HG03565 (cell line): ENCODE results near the gene MOB2.

Source experiments
- ATAC-seq: cut with Tn5 transposase; IDR thresholded peaks from one replicate; pipeline ENCODE4 v1.9.1; 2021; ENCODE audit warnings: mild to moderate bottlenecking, moderate library complexity; ENCODE audit not compliant: unreplicated experiment

The MOB2 gene

DNA sequence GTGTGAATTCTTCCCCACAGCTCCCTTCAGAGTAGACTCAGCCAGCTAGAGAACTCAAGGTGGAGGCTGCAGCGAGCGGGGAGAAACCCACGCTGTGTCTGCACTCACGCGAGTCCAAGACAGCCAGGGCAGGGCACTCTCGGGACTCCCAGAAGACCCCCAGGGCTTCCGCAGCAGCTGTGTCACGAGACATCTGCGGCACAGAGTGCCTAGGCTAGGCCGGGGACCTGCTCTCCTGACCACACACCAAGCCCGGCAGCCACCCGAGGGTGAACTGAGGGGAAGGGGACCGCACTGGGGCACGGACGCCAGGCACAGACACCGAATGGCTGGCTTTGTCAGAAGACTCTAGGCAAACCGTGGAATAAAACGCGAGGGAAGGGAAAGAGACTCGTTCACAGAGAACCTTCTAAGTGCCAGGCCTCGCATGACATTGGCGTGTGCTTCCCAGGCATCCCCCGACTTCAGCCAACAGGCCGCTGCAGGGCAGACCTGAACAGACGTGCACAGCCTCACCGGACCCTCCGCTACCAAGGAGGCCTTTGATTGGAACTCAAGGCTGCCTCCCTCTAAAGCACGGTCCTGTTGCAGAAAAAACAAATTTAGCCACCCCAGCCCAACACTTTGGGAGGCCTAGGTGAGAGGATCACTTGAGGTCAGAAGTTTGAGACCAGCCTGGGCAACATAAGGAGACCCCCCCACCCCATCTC is 18.2 kb upstream of the MOB2 start:
- ATAC-seq, result no peak

- ATAC-seq, result no peak
These were observed 17.6 kb upstream of the MOB2 start for GRCh38 chr11:1504138-1504537.

DNA sequence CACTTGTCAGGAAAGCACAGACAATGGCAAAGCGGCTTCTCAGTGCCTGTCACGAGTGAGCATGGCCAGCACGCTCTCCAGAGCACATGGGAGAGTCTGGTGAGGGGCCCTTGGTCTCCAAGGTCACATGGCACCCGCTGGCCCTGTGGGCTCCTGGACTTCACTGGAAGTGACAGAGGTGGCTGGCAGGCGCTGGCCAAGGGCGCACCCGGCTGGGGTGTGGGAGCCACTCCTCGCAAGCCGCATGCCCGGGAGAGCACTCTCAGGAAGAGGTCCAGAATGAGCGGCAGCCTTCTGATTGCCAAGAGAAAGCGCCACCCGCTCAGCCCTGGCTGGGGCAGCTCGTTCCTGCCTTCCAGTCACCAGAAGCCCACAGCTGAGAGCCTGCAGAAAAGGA is 17.1 kb upstream of the MOB2 start:
- no peak for ATAC-seq

GRCh38 chr11:1502954-1503707 is 16.6 kb upstream of the MOB2 start:
- ATAC-seq, result no peak

DNA sequence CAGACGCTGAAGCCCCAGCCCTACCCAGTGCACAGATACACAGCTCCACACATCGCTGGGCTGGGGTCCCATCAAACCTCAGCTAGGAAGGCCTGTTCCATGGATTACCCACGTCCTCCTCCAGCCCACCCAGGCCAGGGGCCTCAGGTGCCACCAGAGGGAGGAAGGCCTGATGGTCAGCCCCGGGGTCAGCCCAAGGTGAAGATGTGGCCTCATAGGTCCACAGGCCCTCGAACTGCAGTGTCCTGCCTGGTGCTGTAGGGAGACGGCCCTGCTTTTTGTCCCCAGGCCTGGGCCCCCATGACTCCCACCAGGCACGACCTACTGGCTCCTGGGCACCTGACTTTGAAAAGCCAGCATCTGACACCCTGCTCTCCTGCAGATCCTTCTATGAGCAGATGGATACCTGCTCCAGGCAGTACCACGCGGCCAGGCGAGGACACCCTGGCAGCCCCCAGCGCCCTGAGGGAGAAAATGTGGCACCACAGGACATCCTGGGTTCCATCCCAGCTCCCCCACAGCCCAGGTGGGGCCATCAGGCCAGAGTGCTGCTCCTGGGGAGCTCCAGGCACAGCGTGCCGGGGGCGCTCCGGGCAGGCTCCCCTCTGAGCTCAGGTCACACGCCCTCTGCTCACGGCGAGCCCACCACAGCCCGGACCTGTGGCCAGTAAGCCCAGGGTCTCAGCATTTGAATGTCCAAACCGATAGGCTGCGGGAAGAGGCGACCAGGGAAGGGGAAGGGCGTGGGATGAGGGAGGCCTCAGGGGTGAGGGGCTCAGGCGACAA is 15.8 kb upstream of the MOB2 start:
- no peak for ATAC-seq

DNA sequence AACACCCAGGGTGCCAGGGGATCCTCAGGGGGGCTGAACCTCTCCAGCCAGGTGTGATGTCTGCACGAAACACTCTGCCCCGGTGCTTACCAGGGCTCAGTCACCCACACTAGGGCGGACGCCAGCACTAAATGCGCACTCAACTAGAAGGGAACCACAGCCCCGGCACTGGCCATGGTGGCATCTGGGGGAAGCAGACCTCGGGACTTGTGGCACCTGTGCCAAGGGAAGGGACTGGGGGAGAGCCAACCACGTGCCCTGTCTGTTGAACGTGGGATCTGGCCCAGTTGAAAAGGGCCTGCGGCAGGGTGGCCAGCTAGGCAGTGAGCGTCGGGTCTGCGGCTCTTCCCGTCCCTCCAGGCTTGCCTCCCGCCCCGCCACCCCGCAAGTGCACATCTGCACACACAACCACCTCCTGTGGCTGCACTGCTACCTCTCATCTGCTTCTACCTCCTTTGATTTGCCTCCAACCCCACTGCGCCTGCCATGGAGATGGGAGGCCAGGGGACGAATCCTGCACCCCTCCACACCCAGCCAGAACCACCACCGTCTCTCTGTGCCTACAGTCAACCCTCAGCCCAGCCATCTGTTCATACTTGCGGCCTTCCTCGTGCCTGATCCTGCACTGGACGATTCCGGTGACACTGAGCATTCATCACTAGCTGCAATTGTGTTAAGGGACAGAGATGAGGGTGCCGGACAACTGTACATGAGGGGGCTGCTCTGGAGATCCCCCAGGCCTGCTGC is 15.0 kb upstream of the MOB2 start:
- no peak for ATAC-seq

DNA sequence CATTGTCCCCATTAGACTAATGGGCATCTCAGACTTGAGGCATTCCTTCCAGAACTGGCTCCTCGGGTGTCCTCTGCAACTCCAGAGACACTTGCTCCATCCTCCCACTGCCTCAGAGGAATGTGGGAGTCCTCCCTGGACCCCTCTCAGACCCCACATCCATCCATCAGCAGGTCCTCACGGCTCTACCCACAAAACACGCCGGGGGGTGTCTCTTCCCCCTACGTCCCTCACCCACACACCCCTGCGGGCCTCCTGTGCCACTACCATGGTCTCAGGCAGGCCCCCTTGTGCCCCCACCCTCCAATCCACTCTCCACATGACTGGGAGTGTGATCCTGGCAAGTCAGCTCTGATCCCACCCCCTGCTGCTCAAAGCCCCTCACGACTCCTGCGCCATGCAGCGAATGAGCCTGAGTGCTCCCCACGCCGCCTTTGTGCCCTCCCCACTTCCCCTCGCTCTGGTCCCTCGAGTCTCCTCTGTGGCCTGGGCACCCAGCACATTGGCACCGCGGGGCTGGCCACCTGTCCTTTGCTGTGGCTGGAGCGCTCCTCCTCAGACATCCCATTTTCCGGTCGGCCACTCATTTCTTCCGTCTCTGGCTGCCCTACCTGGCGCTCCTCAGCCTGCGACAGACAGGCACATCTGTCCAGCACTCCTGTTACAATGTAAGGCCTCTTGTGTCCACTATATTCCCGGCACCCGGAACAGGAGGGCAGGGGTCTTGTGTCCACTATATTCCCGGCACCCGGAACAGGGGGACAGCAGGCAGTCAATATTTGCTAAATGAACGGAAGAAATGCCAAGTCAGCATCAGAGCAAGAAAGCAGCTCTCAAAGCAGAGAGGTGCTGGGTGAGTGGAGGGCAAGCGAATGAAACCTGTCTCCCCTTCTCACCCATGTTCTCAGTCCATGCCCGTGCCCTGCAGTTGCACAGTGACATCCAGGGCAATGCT is 14.2 kb upstream of the MOB2 start:
- ATAC-seq, result no peak

DNA sequence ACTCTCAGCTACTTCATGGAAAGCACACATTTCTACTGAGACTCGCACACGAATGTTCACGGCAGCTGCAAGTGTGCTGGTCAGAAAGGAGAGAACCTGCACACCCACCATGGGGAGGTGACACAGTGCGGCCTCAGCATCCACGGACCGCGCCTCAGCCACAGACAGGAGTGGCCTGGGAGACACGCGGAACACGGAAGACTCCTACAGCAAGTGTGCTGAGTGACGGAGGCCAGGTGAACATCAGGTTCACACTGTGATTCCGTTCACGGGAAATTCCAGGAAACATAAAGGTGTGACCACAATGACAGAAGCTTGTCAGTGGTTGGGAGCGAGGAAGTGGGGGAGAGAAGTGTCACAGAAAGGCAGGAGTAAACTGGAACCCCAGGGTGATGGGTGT is 13.3 kb upstream of the MOB2 start:
- ATAC-seq, result no peak

DNA sequence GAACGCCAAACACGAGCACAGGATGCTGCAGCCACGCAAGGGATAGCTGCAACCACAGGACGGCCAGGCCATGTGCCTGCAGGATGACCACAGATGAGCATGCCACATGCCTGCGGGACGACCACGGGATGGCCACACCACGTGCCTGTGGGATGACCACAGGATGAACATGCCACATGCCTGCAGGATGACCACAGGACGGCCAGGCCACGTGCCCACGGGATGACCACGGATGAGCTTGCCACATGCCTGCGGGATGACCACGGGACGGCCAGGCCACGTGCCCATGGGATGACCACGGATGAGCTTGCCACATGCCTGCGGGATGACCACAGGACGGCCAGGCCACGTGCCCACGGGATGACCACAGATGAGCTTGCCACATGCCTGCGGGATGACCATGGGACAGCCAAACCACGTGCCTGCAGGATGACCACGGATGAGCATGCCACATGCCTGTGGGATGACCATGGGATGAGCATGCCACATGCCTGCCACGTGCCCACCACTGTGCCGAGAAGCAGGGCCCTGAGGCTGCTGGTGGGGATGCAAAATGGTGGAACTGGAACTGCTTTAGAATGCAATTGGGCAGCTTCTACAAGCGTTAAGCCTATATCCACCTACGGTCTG is 12.8 kb upstream of the MOB2 start:
- no peak for ATAC-seq

GRCh38 chr11:1498262-1498661 is 11.7 kb upstream of the MOB2 start:
- ATAC-seq, result no peak

GRCh38 chr11:1497600-1497999 is 11.0 kb upstream of the MOB2 start:
- ATAC-seq, result no peak

- no peak for ATAC-seq
These were observed 10.1 kb upstream of the MOB2 start for GRCh38 chr11:1496761-1497095.

DNA sequence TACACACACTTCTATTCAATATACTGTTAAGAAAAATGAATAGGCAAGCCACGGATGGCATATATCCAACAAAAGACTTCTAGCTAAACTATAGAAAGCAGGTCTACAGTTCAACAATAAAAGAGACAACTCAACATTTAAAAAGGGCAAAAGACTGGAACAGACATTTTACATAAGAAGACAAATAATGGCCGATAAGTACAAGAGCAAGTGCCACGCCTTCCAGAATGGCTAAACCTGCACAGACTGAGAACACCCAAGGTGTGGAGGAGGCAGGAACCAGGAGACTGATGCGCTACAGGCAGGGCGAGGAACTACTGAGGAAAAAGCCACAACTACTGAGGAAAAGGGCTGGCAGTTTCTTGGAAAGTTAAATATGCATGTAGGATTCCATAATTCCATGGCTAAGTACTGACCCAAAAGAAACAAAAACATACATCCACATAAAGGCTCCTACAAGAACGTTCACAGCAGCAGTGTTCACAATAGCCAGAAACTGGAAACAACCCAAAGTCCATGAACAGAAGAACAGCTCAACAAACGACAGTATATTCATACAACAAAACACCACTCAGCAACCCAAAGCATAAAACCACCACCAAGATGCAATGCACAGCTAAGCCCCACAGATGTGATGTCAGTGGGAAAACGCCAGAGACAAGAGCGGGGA is 9.6 kb upstream of the MOB2 start:
- no peak for ATAC-seq

DNA sequence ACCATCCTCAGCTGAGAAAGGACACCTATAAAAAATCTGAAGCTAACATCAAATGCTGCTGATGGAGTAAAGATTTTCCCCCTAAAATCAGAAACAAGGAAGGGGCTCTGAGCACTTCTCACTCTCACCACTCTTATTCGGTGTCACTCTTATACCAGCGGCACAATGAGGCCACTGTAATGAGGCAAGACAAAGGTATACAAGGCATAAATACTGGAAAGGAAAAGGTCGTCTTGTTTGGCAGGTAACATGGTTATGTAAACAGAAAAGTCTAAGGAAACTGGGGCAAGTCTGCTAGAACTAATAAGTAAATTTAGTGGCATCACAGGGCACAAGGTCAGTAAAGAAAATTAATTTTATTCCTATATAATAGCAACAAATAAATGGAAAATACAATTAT is 8.1 kb upstream of the MOB2 start:
- no peak for ATAC-seq

DNA sequence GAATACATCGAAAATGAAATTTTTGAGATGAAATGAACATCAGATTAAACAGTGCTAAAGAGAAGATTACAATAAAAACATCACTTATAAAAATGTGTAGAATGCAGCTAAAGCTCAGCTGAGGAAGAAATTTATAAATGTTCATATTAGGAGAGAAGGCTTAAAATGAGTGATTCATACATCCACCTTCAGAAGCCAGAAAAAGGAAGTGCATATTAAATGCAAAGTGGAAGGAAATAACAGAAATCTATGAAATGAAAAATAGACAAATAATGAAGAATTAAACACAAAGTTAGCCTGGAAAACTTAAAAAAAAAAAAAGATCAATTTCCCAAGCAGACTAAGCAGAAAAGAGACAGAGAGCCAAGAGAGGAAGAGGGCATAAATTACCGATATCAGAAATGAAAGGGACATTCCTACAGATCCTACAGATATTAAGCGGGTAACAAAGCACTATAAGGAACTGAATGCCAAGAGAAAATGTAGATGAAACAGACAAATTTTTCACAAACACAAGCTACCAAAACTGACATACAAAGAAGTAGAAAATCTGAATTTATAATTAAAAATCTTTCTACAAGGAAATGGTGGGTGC is 7.2 kb upstream of the MOB2 start:
- ATAC-seq, result no peak

- no peak for ATAC-seq
These were observed 4.8 kb upstream of the MOB2 start for GRCh38 chr11:1491379-1491778.

DNA sequence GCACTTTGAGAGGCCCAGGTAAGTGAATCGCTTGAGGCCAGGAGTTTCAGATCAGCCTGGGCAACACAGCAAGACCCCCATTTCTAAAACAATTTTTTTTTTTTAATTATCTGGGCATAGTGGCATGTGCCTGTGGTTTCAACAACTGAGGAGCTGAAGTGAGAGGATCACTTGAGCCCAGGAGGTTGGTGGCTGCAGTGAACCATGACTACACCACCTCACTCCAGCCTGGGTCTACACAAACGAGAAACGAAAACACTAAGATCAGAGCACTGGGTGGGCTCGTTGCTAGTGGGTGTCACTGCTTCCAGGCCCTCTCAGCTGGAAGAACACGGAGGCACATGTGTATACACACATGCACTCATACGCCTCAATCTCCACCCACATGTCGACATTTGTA is 4.1 kb upstream of the MOB2 start:
- no peak for ATAC-seq

- ATAC-seq, result no peak
These were observed 2.1 kb upstream of the MOB2 start for GRCh38 chr11:1488575-1489180.
